Activated T-cell treated with anti-CD3 and anti-CD28 coated beads, Interleukin-2, amount 50 U/mL, for 24 hours (primary cell): ENCODE results near the gene ZNF780B.
"Not testable (repeated sequence)": the region's sequence is repeated elsewhere in the genome, so short reads cannot be mapped to it uniquely, and the experiment has no call there.

Source experiments
- DNase-seq: peaks from one replicate; pipeline ENCODE4 v3.0.0-alpha.2; 2020
- H3K27ac Mint-ChIP-seq: 2 replicates; pipeline ENCODE4 v1.8.0; 2020; ENCODE audit warnings: mild to moderate bottlenecking, mixed read lengths
- H3K27me3 Mint-ChIP-seq: 2 replicates; pipeline ENCODE4 v1.8.0; 2020; ENCODE audit warnings: mixed read lengths
- H3K36me3 Mint-ChIP-seq: 2 replicates; pipeline ENCODE4 v1.8.0; 2020; ENCODE audit warnings: low read depth, mixed read lengths
- H3K4me1 Mint-ChIP-seq: 2 replicates; pipeline ENCODE4 v1.8.0; 2020; ENCODE audit warnings: low read depth, mixed read lengths
- H3K4me3 Mint-ChIP-seq: 2 replicates; pipeline ENCODE4 v1.8.0; 2020; ENCODE audit warnings: mild to moderate bottlenecking, moderate library complexity, mixed read lengths
- H3K9me3 Mint-ChIP-seq: 2 replicates; pipeline ENCODE4 v1.8.0; 2020; ENCODE audit warnings: mixed read lengths

Gene ZNF780B

GRCh38 chr19:40070058-40070457 is 14.0 kb upstream of the ZNF780B start:
- Mint-ChIP-seq H3K4me3 (no peak overlapping the region), H3K36me3 (peaks cover 67% of the 10 kb centered on the region), H3K27me3 (no peaks in the 10 kb centered on the region), H3K4me1 (no peaks in the 10 kb centered on the region), H3K9me3 (peaks cover 50% of the 10 kb centered on the region), H3K27ac (no peak overlapping the region)
- DNase-seq, result no peak

- Mint-ChIP-seq H3K36me3 (peaks cover 19% of the 10 kb centered on the region), H3K4me1 (peaks cover 20% of the 10 kb centered on the region), H3K27me3 (peaks cover 6% of the 10 kb centered on the region), H3K4me3 (no peak overlapping the region), H3K27ac (no peak overlapping the region), H3K9me3 (peaks cover 32% of the 10 kb centered on the region)
- no peak for DNase-seq
Observed at GRCh38 chr19:40059624-40060023, 3.6 kb upstream of the ZNF780B start.

GRCh38 chr19:40057166-40057565 is 1.1 kb upstream of the ZNF780B start:
- Mint-ChIP-seq H3K27me3 (peaks cover 6% of the 10 kb centered on the region), H3K4me3 (peak overlapping the region; percentile 100), H3K36me3 (peaks cover 43% of the 10 kb centered on the region), H3K27ac (no peak overlapping the region), H3K9me3 (peaks cover 25% of the 10 kb centered on the region), H3K4me1 (peaks cover 44% of the 10 kb centered on the region)
- DNase-seq, result no peak

GRCh38 chr19:40056505-40056904 is 474 bp upstream of the ZNF780B start:
- no peak for DNase-seq
- peaks cover 47% of the 10 kb centered on the region for H3K36me3 Mint-ChIP-seq
- peaks cover 6% of the 10 kb centered on the region for H3K27me3 Mint-ChIP-seq
- H3K27ac Mint-ChIP-seq, result peak overlapping the region; percentile 98
- H3K4me1 Mint-ChIP-seq, result peaks cover 48% of the 10 kb centered on the region
- H3K4me3 Mint-ChIP-seq, result peak overlapping the region; percentile 100
- H3K9me3 Mint-ChIP-seq, result peaks cover 24% of the 10 kb centered on the region

GRCh38 chr19:40055049-40055448 is 982 bp downstream of the ZNF780B start:
- H3K27me3 Mint-ChIP-seq, result peaks cover 5% of the 10 kb centered on the region
- peak overlapping the region; percentile 98 for H3K27ac Mint-ChIP-seq
- peaks cover 48% of the 10 kb centered on the region for H3K4me1 Mint-ChIP-seq

GRCh38 chr19:40054632-40055031 is 1.4 kb downstream of the ZNF780B start:
- Mint-ChIP-seq H3K4me3 (peak overlapping the region; percentile 100), H3K27me3 (peaks cover under 1% of the 10 kb centered on the region), H3K27ac (no peak overlapping the region), H3K4me1 (peaks cover 48% of the 10 kb centered on the region), H3K9me3 (peaks cover 22% of the 10 kb centered on the region), H3K36me3 (peaks cover 62% of the 10 kb centered on the region)
- DNase-seq, result no peak

More at GRCh38 chr19:40055049-40055448, 982 bp downstream of the ZNF780B start:
- H3K9me3 Mint-ChIP-seq, result peaks cover 26% of the 10 kb centered on the region
- H3K36me3 Mint-ChIP-seq, result peaks cover 59% of the 10 kb centered on the region
- no peak for DNase-seq
- peak overlapping the region; percentile 100 for H3K4me3 Mint-ChIP-seq

GRCh38 chr19:40053491-40053890 is 2.5 kb downstream of the ZNF780B start:
- no peak overlapping the region for H3K27ac Mint-ChIP-seq
- DNase-seq, result no peak
- H3K27me3 Mint-ChIP-seq, result no peaks in the 10 kb centered on the region
- H3K9me3 Mint-ChIP-seq, result peaks cover 21% of the 10 kb centered on the region
- H3K4me3 Mint-ChIP-seq, result peak overlapping the region; percentile 20
- H3K36me3 Mint-ChIP-seq, result peaks cover 74% of the 10 kb centered on the region
- peaks cover 48% of the 10 kb centered on the region for H3K4me1 Mint-ChIP-seq

GRCh38 chr19:40041718-40042117 is 14.3 kb downstream of the ZNF780B start:
- Mint-ChIP-seq H3K9me3 (peaks cover 40% of the 10 kb centered on the region), H3K36me3 (peaks cover 64% of the 10 kb centered on the region)
- H3K27me3 Mint-ChIP-seq, H3K27ac Mint-ChIP-seq, H3K4me1 Mint-ChIP-seq, DNase-seq, H3K4me3 Mint-ChIP-seq: not testable (repeated sequence)

- not testable (repeated sequence) for DNase-seq
- Mint-ChIP-seq H3K9me3 (peaks cover 42% of the 10 kb centered on the region), H3K36me3 (peaks cover 63% of the 10 kb centered on the region)
Observed at GRCh38 chr19:40038047-40038446, 18.0 kb downstream of the ZNF780B start.

GRCh38 chr19:40035996-40036395 is 20.0 kb downstream of the ZNF780B start:
- H3K9me3 Mint-ChIP-seq, result peaks cover 52% of the 10 kb centered on the region
- H3K36me3 Mint-ChIP-seq, result peaks cover 62% of the 10 kb centered on the region
- H3K4me1 Mint-ChIP-seq, result no peaks in the 10 kb centered on the region
- H3K27me3 Mint-ChIP-seq, result no peaks in the 10 kb centered on the region
- DNase-seq, result no peak
- H3K4me3 Mint-ChIP-seq, result no peak overlapping the region
- H3K27ac Mint-ChIP-seq, result no peak overlapping the region

More at GRCh38 chr19:40038047-40038446, 18.0 kb downstream of the ZNF780B start:
- not testable (repeated sequence) for H3K4me3 Mint-ChIP-seq, H3K4me1 Mint-ChIP-seq, H3K27ac Mint-ChIP-seq, H3K27me3 Mint-ChIP-seq

- peaks cover 63% of the 10 kb centered on the region for H3K9me3 Mint-ChIP-seq
Observed at GRCh38 chr19:40033989-40034560, 22.0 kb downstream of the ZNF780B start.

GRCh38 chr19:40026597-40026970 is 29.4 kb downstream of the ZNF780B start:
- H3K9me3 Mint-ChIP-seq, result peaks cover 65% of the 10 kb centered on the region
- no peak overlapping the region for H3K27ac Mint-ChIP-seq
- DNase-seq, result no peak
- peaks cover 40% of the 10 kb centered on the region for H3K36me3 Mint-ChIP-seq
- no peaks in the 10 kb centered on the region for H3K27me3 Mint-ChIP-seq
- H3K4me3 Mint-ChIP-seq, result no peak overlapping the region
- H3K4me1 Mint-ChIP-seq, result no peaks in the 10 kb centered on the region

More at GRCh38 chr19:40033989-40034560, 22.0 kb downstream of the ZNF780B start:
- Mint-ChIP-seq H3K27me3 (no peaks in the 10 kb centered on the region), H3K4me3 (no peak overlapping the region), H3K4me1 (no peaks in the 10 kb centered on the region), H3K27ac (no peak overlapping the region), H3K36me3 (peaks cover 72% of the 10 kb centered on the region)
- no peak for DNase-seq

GRCh38 chr19:40025938-40026596 is 30.0 kb downstream of the ZNF780B start:
- no peak overlapping the region for H3K4me3 Mint-ChIP-seq
- peaks cover 65% of the 10 kb centered on the region for H3K9me3 Mint-ChIP-seq
- peaks cover 38% of the 10 kb centered on the region for H3K36me3 Mint-ChIP-seq
- DNase-seq, result no peak
- no peak overlapping the region for H3K27ac Mint-ChIP-seq
- H3K4me1 Mint-ChIP-seq, result no peaks in the 10 kb centered on the region
- H3K27me3 Mint-ChIP-seq, result no peaks in the 10 kb centered on the region

GRCh38 chr19:40023969-40024368 is 32.1 kb downstream of the ZNF780B start:
- no peak for DNase-seq
- Mint-ChIP-seq H3K27ac (no peak overlapping the region), H3K9me3 (peaks cover 69% of the 10 kb centered on the region), H3K4me1 (no peaks in the 10 kb centered on the region), H3K27me3 (no peaks in the 10 kb centered on the region), H3K36me3 (peaks cover 26% of the 10 kb centered on the region), H3K4me3 (no peak overlapping the region)

GRCh38 chr19:40013991-40014390 is 42.0 kb downstream of the ZNF780B start:
- peaks cover 75% of the 10 kb centered on the region for H3K36me3 Mint-ChIP-seq
- no peak overlapping the region for H3K4me3 Mint-ChIP-seq
- H3K4me1 Mint-ChIP-seq, result no peaks in the 10 kb centered on the region
- H3K27me3 Mint-ChIP-seq, result no peaks in the 10 kb centered on the region
- no peak overlapping the region for H3K27ac Mint-ChIP-seq
- no peak for DNase-seq
- peaks cover 56% of the 10 kb centered on the region for H3K9me3 Mint-ChIP-seq
